Activated CD8-positive, alpha-beta memory T cell treated with anti-CD3 and anti-CD28 coated beads, Interleukin-2, amount 50 U/mL, for 4 hours (primary cell): Measurements from ENCODE around the gene TAS2R42.

Experiments used
- DNase-seq: peaks from one replicate; pipeline ENCODE4 v3.0.0-alpha.2; 2020

Gene TAS2R42

DNA sequence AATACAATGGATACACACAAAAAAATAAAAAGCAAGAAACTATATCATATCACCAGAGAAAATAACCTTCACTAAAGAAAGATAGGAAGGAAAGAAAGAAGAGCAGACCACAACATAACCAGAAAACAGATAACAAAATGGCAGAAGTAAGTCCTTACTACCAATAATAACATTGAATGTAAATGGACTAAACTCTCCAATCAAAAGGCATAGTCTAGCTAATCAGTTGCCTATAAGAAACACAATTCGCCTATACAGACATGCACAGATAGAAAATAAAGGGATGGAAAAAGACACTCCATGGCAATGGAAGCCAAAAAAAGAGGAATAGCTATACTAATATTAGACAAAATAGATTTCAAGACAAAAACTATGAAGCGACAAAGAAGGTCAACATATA is 43.4 kb downstream of the TAS2R42 start:
- DNase-seq = no peak

DNA sequence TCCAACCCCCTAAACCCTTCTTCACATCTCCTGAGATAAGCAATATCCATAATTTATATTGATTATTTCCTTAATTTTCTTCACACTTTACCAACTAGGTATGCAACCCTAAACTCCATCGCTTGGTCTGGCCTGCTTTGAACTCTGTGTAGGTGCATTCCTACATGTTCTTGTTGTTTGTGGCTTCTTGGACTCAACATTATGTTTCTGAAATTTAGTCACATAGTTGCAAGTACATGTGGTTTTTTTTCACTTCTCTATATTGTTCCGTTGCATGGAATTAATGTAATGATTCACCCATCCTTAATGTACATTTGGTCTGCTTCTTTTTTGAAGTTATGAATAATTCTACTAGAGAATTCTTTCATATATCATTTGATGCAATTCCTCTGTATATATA is 50.7 kb downstream of the TAS2R42 start:
- DNase-seq = no peak
